SU-DHL-6 (cell line): ENCODE data around the gene CGB2.
"Not testable (repeated sequence)": the region's sequence is repeated elsewhere in the genome, so short reads cannot be mapped to it uniquely, and the experiment has no call there.

Experiments
- H2AFZ ChIP-seq: fragments of 200-600 bp; sonication (generic); 2 replicates; pipeline ENCODE4 v1.6.1; 2014; ENCODE audit warnings: low read depth, mild to moderate bottlenecking, moderate library complexity, mixed read lengths, antibody characterized with exemption, low read length; ENCODE audit not compliant: severe bottlenecking
- H3F3A ChIP-seq: fragments of 200-600 bp; shearing (Covaris generic); 2 replicates; pipeline ENCODE4 v1.6.0; 2016; ENCODE audit warnings: antibody characterized with exemption, mild to moderate bottlenecking; ENCODE audit not compliant: insufficient read depth
- H3K27ac ChIP-seq: fragments of 200-600 bp; sonication (generic); 2 replicates; pipeline ENCODE4 v1.5.1; 2016; ENCODE audit warnings: low read depth, mild to moderate bottlenecking, low read length, moderate library complexity, mixed read lengths
- H3K27me3 ChIP-seq: fragments of 200-600 bp; sonication (generic), shearing (Covaris generic); 2 replicates; pipeline ENCODE4 v1.6.0; 2014; ENCODE audit warnings: mild to moderate bottlenecking, low read length
- H3K36me3 ChIP-seq: fragments of 200-600 bp; sonication (generic); 2 replicates; pipeline ENCODE4 v1.6.1; 2014; ENCODE audit warnings: mild to moderate bottlenecking, low read length, mixed read lengths
- H3K4me2 ChIP-seq: fragments of 300-600, 200-600 bp; shearing (Covaris generic), sonication (generic); 2 replicates; pipeline ENCODE4 v1.6.0; 2014; ENCODE audit warnings: low read length, low read depth, mild to moderate bottlenecking; ENCODE audit not compliant: poor library complexity, severe bottlenecking
- H3K4me3 ChIP-seq: fragments of 200-600 bp; sonication (generic); 2 replicates; pipeline ENCODE4 v1.5.1; 2014; ENCODE audit warnings: antibody characterized with exemption, low read length, mild to moderate bottlenecking, mixed read lengths; ENCODE audit not compliant: insufficient read depth, poor library complexity, severe bottlenecking
- H3K79me2 ChIP-seq: fragments of 200-600 bp; sonication (generic); 2 replicates; pipeline ENCODE4 v1.6.1; 2014; ENCODE audit warnings: mild to moderate bottlenecking, low read length, moderate library complexity; ENCODE audit not compliant: insufficient read depth
- H3K9ac ChIP-seq: fragments of 200-600 bp; sonication (generic); 2 replicates; pipeline ENCODE4 v1.7.0; 2014; ENCODE audit warnings: mild to moderate bottlenecking, low read length
- H3K9me2 ChIP-seq: fragments of 200-600 bp; sonication (generic); replicated peaks from 2 replicates; pipeline ENCODE4 v1.6.1; 2014; ENCODE audit warnings: low read length; ENCODE audit not compliant: insufficient read depth
- H3K9me3 ChIP-seq: fragments of 200-600 bp; sonication (generic); 2 replicates; pipeline ENCODE4 v1.6.1; 2014; ENCODE audit warnings: low read length, mixed read lengths; ENCODE audit not compliant: insufficient read depth
- H4K20me1 ChIP-seq: fragments of 200-600 bp; sonication (generic); 2 replicates; pipeline ENCODE4 v1.6.1; 2014; ENCODE audit warnings: low read depth, mild to moderate bottlenecking, antibody characterized with exemption, low read length, moderate library complexity, mixed read lengths
- EZH2phosphoT487 ChIP-seq: fragments of 200-600 bp; sonication (generic), shearing (Covaris generic); conservative IDR thresholded peaks from 2 replicates; pipeline ENCODE4 v1.6.1; 2018; ENCODE audit warnings: mild to moderate bottlenecking, antibody characterized with exemption, low read length, moderate library complexity, mixed read lengths
- TF ChIP-seq, protein P1 (sequence below): fragments of 200-600 bp; sonication (generic); IDR thresholded peaks from one replicate; pipeline ENCODE4 v1.5.1; 2017; ENCODE audit warnings: antibody characterized with exemption, mild to moderate bottlenecking, low read length, moderate library complexity; ENCODE audit not compliant: insufficient read depth, poor library complexity, severe bottlenecking

The CGB2 gene

DNA sequence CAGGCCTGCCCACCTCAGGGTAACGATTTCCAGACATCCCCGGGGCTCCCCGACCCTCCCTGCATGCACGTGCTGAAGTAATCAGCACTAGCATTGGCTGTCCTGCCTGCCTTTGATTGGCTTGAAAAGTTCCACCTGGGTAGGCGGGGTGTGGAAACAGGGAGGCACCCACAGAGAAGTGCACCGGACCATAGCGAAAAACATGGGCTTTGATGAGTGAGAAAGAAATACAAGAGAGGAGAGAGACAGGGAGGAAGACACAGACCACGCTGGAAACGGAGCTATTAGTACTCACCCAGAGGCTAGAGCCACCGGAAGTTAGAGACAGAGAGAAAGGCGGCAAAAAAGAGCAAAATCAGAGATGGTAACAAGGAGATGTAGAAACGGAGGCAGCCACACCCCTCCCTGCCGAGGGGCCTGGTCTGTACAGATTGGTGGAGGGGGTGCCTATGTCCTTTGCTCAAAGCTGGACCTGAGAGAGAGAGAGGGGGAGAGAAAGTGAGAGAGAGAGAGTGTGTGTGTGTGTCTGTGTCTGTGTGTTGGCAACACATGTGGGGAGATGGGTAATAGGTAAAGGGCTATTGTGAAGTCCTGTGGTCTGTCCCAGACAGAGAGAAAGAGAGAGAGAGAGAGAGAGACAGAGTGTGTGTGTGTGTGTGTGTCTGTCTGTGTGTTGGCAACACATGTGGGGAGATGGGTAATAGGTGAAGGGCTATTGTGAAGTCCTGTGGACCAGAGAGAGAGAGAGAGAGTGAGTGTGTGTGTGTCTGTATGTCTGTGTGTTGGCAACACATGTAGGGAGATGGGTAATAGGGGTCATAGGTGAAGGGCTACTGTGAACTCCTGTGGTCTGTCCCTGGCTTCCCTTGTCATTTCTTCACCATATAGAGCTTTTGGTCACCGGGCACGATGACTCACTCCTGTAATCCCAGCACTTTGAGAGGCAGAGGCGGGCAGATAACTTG is 10.5 kb upstream of the CGB2 start:
- H2AFZ ChIP-seq, result peak overlapping the region; percentile 27

DNA sequence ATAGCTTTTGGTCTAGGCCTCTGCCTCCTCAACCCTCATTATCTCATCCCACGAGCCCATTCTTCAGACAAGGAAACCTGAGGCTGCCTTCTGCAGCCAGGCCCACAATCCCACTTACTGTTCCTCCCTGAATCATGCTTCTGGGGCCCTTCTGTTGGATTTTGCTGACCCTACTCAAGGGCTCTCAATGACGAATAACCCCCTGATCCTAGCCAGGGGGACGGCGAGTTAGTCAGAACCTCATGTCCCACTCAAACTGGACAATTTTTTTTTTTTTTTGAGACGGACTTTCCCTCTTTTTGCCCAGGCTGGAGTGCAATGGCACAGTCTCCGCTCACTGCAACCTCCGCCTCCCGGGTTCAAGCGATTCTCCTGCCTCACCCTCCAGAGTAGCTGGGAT is 9.6 kb upstream of the CGB2 start:
- H3K79me2 ChIP-seq, result no peaks in the 10 kb centered on the region
- H3K9me2 ChIP-seq, result no peaks in the 10 kb centered on the region
- no peaks in the 10 kb centered on the region for H3K27me3 ChIP-seq
- H3K4me2 ChIP-seq, result no peak overlapping the region
- no peak overlapping the region for H2AFZ ChIP-seq
- H4K20me1 ChIP-seq, result no peaks in the 10 kb centered on the region
- H3K4me3 ChIP-seq, result no peak overlapping the region
- H3K9me3 ChIP-seq, result no peaks in the 10 kb centered on the region
- TF ChIP-seq, protein P1, sequence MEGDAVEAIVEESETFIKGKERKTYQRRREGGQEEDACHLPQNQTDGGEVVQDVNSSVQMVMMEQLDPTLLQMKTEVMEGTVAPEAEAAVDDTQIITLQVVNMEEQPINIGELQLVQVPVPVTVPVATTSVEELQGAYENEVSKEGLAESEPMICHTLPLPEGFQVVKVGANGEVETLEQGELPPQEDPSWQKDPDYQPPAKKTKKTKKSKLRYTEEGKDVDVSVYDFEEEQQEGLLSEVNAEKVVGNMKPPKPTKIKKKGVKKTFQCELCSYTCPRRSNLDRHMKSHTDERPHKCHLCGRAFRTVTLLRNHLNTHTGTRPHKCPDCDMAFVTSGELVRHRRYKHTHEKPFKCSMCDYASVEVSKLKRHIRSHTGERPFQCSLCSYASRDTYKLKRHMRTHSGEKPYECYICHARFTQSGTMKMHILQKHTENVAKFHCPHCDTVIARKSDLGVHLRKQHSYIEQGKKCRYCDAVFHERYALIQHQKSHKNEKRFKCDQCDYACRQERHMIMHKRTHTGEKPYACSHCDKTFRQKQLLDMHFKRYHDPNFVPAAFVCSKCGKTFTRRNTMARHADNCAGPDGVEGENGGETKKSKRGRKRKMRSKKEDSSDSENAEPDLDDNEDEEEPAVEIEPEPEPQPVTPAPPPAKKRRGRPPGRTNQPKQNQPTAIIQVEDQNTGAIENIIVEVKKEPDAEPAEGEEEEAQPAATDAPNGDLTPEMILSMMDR, result no peak
- TF ChIP-seq EZH2phosphoT487, result no peak
- no peak overlapping the region for H3K9ac ChIP-seq
- no peaks in the 10 kb centered on the region for H3K36me3 ChIP-seq
- no peak overlapping the region for H3K27ac ChIP-seq
- no peaks in the 10 kb centered on the region for H3F3A ChIP-seq

More for the DNA sequence above, 10.5 kb upstream of the CGB2 start:
- H3K27me3 ChIP-seq, result no peaks in the 10 kb centered on the region
- H3K9me2 ChIP-seq, result no peaks in the 10 kb centered on the region
- no peaks in the 10 kb centered on the region for H4K20me1 ChIP-seq
- peak overlapping the region; percentile 11 for H3K4me2 ChIP-seq
- no peaks in the 10 kb centered on the region for H3K9me3 ChIP-seq
- no peak overlapping the region for H3K4me3 ChIP-seq
- H3K36me3 ChIP-seq, result no peaks in the 10 kb centered on the region
- H3K9ac ChIP-seq, result no peak overlapping the region
- H3F3A ChIP-seq, result no peaks in the 10 kb centered on the region
- TF ChIP-seq, protein P1, result no peak
- TF ChIP-seq EZH2phosphoT487, result no peak
- H3K79me2 ChIP-seq, result no peaks in the 10 kb centered on the region
- no peak overlapping the region for H3K27ac ChIP-seq

DNA sequence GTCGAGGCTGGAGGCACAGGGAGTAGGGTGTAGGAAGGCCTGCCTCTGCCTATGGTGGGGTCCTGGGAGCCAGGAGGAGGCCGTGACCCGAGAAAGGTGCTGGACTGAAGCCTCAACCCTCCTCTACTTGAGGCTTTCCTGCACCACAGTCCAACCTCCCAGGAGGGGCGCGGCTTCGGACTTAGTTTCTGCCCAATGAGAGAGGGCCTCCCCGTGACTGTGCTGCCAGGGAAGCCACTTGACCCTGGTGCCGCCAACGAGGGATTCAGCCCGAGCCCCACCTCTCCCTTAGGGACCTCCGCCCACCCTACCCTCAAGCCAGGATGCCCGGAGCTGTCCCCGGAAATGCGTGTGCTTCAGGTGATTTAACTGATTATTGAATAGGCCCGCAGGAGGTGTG is 7.5 kb upstream of the CGB2 start, which contains the start of gene CGB3:
Gene CGB3, minus strand, starts transcription at position 101 of the 400 bp plus-strand sequence. CDS start 362 bp downstream, outside the sequence.
- not testable (repeated sequence) for H3K4me2 ChIP-seq, H3K36me3 ChIP-seq, H4K20me1 ChIP-seq, H3K79me2 ChIP-seq, H3K9ac ChIP-seq, H3K9me2 ChIP-seq, H3K27me3 ChIP-seq, H3K9me3 ChIP-seq, H3K4me3 ChIP-seq, H3K27ac ChIP-seq, H3F3A ChIP-seq, H2AFZ ChIP-seq

DNA sequence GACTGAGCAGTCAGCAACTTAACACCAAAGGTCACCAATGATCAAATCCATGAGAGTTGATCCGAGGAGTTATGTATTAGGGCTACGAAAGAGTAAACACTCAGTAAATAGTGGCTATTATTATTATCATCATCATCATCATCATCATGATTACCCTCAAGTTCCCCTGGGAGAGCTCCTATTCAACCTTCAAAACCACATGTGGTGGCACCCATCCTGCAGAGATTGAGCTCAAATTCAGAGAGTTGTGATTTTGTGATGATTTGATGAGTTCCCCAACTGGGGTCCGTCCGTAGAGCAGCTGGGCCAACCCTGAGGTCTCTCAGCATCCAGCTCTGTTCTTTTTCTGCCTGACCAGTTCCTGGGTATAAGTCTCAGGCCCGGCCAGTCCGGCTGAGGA is 6.6 kb upstream of the CGB2 start:
- not testable (repeated sequence) for H3K9me3 ChIP-seq, H3K9ac ChIP-seq, H3F3A ChIP-seq, H3K79me2 ChIP-seq, H2AFZ ChIP-seq, H3K27me3 ChIP-seq, H3K27ac ChIP-seq, H3K9me2 ChIP-seq, H3K36me3 ChIP-seq, H3K4me3 ChIP-seq, H4K20me1 ChIP-seq, H3K4me2 ChIP-seq

DNA sequence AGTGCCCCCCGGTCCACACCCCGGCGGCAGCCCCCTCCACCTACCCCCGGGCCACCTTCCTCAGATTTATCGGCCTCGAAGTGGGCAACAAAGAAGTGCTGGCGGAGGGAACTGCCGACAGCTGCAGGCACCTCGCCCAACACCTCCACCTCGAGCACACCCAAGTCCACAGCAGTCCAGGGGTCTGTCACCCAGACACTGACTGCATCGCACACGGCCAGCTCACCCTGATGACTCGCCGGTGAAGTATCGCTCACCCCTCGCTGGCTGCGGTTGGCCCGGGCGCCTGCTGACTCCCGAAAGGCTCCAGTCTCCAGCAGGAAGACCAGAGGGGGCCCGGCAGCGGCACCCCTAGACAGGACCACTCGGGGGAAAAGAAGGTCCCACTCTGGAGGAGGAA is 6.1 kb upstream of the CGB2 start:
- H3K9ac ChIP-seq, H3K27ac ChIP-seq, H3K4me3 ChIP-seq, H2AFZ ChIP-seq, H3F3A ChIP-seq, H4K20me1 ChIP-seq, H3K9me3 ChIP-seq, H3K27me3 ChIP-seq, H3K9me2 ChIP-seq, H3K36me3 ChIP-seq, H3K79me2 ChIP-seq, H3K4me2 ChIP-seq: not testable (repeated sequence)

DNA sequence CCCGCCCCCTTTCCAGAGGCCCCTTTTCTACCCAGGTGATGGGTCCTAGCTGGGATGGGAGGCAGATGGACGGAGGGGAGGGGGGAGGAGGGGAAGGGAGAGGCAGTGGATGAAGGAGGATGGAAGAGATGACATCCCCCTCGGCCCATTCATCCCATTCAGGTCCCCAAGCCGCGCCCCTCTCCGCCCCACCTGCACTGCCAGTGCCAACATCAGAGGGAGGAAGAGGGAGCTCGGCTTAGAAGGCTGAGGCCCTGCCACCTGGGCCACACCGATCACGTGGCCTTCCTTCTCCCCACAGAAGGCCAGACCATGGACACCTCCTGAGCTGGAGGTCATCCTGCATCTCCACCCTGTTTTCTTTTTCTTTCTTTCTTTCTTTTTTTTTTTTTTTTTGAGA is 3.0 kb upstream of the CGB2 start:
- H3K9me2 ChIP-seq, H3K4me2 ChIP-seq, H3K79me2 ChIP-seq, H4K20me1 ChIP-seq, H2AFZ ChIP-seq, H3K9me3 ChIP-seq, H3K27me3 ChIP-seq, H3K27ac ChIP-seq, H3K9ac ChIP-seq, H3F3A ChIP-seq, H3K4me3 ChIP-seq, H3K36me3 ChIP-seq: not testable (repeated sequence)
